ENCODE measurements around the gene GINM1.

The GINM1 gene

DNA sequence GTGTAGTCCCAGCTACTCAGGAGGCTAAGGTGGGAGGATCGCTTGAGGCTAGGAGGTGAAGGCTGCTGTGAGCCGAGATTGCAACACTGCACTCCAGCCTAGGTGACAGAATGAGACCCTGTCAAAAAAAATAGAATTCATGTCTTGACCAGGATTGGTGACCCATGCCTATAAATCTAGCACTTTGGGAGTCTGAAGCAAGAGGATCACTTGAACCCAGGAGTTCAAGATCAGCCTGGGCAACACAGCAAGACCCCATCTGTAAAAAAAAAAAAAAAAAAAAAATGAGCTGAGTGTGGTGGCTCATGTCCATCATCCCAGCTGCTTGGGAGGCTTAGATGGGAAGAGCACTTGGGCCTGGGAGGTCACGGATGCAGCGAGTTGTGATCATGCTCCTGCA, 34.3 kb downstream of the GINM1 start:
- no peak for DNase-seq

GRCh38 chr6:149608381-149608982, 42.3 kb downstream of the GINM1 start:
- DNase-seq: no peak

DNA sequence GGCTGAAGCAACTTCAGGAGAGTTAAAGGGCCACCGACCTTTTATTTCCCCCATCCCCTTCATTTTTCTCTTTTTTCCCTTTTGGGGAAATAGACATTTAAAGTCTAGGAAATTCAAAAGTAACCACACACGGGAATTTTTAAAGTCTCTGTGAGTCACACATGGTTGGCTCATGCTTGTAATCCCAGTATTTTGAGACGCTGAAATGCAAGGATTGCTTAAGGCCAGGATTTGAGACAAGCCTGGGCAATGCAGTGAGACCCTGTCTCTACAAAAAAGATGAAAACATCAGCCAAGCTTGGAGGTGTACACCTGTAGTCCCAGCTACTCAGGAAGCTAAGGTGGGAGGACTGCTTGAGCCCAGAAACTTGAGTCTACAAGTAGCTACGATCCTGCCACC, 48.2 kb downstream of the GINM1 start:
- no peak for DNase-seq

- no peak for DNase-seq
These were observed 49.6 kb downstream of the GINM1 start for GRCh38 chr6:149615805-149616204.

DNA sequence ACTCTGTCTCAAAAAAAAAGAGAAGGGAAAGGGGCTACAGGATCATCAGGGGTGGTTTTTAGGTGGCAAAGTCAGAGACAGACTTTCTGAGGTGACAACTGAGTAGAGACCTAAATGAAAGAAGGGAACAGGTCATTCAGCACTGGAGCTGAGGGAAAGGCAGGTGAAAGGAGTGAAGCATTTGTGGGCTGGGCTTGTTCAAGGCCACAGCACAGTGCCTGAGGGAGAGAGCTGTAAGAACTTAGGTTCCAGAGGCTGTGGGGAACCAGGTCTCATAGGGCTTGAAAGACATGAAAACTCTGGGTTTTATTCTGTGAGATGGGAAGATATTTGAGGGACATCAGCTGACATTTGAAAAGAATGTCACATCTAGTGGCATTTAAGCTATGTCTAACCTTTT, 61.5 kb downstream of the GINM1 start:
- no peak for DNase-seq

GRCh38 chr6:149628875-149629510, 62.8 kb downstream of the GINM1 start:
- no peak for DNase-seq

DNA sequence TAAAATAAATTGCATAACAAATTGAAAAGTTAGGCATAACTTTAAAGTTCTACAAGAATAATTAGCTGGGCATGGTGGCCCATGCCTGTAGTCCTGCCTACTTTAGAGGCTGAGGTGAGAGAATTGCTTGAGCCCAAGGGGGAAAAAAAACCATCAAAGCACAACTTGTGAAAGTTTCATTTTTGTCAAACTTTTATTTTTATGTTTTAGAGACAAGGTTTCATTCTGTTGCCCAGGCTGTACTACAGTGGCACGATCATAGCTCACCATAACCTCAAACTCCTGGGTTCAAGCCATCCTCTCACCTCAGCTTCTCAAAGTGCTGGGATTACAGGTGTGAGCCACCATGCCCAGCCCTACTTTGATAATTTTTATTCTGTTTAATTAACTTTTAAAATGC, 68.1 kb downstream of the GINM1 start:
- no peak for DNase-seq

- no peak for DNase-seq
These were observed 69.9 kb downstream of the GINM1 start for GRCh38 chr6:149636124-149636523.
